ENCODE data around the gene CHID1.

Gene CHID1

DNA sequence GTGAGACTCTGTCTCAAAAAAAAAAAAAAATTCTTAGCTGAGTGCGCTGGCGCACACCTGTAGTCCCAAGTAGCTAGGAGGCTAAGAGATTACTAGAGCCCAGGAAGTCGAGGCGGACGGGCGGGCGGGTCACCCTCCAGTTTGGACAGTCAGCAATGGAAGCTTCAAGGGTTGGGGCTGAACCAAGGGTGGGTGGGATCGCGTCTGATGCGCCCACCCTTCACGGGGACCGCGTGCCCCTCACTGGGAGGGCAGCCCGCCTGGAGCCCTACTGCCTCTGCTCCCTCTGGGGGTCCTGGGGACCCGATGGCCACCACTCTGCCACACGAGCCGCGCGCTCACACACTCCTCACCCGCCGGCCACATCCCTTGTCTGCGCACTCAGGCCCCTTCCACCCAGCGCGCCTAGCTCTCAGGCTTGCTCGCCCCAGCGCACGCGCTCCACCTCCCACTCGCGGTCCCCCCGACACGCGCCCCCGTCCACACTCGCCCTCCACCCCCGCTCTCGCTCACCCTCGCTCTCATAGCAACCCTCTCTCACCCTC is 494 bp downstream of the CHID1 start:
- H3K4me3 ChIP-seq (ENCODE audit: low read depth, low read length): peak overlapping the region; percentile 88

DNA sequence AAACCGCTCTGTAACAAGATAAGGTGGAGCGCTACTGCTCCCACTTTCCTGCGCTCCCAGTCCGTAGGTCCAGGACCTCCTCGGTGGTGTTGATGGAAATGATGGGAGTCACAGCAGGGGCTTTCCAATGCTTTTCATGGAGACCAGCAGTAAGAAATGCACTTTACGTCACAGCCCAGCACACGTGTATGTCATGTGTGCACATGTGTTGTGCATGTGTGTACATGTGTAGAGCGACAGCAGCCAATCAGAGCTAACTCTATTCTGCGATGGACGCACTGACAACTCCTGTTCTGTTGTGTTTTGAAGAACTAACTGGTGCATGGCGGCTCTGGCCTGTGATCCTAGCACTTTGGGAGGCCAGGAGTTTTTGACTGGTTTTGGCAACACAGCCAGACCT is 1.2 kb downstream of the CHID1 start:
- no peak overlapping the region for H3K4me3 ChIP-seq (ENCODE audit: low read depth, low read length)

DNA sequence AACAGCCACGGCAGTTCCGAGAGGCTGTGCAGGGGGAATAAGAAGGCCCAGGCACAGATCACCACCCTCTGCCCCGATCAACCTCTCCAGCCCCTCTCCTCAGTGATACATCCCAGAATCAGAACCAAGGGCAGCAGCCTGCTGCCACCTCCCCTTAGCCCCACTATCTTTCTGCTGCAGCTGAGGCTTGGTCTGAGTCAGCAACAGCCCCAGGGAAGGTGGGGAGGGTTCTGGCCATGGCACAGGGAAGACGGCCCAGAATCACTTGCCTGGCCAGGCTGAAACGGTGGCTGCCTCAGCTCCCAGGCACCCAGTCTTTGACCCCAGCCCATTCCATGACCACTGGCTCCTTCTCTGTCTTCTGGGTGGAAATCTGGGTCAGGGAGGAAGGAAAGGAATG is 2.3 kb downstream of the CHID1 start:
- no peak overlapping the region for H3K4me3 ChIP-seq (ENCODE audit: low read depth, low read length)

DNA sequence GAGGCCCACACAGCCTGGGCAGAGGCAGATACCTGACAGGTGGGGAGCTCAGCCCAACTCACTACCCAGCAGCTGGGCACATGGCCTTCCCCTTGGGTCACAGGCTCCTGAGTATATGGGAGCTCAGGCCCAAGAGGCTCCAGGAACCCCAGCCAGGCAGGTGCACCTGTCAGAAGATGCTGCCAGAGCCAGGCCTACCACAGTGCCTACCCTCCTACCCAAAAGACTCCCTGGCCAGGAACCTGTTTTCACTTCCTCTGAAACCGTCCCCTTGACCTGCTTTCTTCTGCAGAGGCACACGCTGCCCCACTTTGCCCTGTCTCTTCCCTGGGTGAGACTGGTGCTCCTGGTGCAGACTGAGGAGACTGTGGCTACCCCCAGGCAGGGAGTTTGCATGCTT is 2.9 kb downstream of the CHID1 start:
- no peak overlapping the region for H3K4me3 ChIP-seq (ENCODE audit: low read depth, low read length)

DNA sequence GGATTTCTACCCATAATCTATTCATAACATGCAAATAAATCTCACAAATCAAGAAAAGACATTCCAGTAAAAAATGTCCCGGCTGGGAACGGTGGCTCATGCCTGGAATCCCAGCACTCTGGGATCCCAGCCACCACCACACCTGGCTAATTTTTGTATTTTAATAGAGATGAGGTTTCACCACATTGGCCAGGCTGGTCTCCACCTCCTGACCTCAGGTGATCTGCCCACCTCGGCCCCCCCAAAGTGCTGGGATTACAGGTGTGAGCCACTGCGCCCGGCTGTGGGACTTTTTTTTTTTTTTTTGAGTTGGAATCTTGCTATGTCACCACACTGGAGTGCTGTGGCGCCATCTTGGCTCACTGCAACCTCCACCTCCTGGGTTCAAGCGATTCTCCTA is 4.7 kb downstream of the CHID1 start:
- H3K4me3 ChIP-seq (ENCODE audit: low read depth, low read length): no peak overlapping the region

DNA sequence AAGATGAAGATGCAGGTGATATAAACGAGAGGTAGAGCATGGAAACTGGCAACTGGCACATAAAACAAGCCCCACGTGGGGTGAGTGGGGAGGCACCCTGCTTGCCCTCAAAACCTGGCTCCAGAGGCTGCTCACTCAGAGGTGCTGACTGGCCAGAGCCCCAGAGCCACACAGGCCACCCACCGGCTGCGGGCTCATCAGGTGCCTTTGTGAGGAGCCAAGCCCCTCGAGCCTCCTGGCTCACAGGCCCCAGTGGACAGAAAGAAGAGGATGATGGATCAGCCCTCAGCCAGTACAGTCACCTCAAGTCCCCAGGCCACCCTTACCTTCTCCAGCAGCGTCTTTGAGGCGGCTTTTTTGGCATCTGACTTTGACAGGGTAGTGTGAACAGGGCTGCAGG is 6.2 kb downstream of the CHID1 start:
- H3K4me3 ChIP-seq (ENCODE audit: low read depth, low read length): no peak overlapping the region

DNA sequence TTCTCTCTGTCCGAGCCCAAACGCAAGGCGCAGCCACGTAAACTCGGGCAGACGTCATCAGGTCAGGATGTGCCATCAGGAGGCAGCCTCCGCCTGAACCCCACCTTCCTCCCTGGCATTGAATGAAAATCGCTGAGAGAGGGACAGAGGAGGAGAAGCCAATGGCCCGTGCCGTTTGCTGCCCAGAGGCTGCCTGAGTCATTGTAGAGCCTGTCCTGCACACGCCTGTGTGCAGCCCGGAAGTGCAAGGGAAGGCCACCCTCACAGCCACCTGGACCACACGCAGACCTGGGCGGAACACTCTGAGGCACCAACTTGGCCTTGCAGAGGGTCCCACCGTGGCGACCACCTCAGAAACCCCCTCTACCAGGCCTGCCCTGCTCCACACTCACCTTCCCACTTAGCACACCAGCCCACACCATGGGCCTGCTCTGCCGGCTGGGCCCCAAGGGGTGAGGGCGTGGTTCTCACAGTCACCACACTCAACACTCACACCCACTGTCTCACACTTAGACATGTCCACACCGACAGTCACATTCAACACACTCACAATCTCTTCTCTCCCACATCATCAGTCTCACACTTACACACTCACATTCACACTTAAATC is 9.1 kb downstream of the CHID1 start:
- no peak overlapping the region for H3K4me3 ChIP-seq (ENCODE audit: low read depth, low read length)

DNA sequence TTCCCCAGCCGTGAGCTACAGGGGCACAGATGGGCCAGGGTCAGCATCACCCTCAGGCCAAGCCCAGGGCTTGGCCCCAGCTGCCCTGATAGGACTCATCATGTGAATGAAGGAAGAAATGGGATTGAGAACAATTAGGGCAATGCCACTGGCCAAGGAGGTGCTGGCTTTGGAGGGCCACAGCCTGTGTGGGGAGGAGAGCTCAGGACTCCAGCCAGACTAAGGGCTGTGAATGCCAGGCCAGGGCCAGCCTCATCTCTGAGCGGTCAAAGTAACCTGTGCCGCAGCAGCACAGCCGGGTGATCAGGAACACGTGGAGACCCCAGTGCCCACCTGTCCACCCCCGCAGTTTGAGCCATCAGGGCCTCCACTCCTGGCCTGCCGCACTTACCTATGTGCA is 10.1 kb downstream of the CHID1 start:
- H3K4me3 ChIP-seq (ENCODE audit: low read depth, low read length): no peak overlapping the region

DNA sequence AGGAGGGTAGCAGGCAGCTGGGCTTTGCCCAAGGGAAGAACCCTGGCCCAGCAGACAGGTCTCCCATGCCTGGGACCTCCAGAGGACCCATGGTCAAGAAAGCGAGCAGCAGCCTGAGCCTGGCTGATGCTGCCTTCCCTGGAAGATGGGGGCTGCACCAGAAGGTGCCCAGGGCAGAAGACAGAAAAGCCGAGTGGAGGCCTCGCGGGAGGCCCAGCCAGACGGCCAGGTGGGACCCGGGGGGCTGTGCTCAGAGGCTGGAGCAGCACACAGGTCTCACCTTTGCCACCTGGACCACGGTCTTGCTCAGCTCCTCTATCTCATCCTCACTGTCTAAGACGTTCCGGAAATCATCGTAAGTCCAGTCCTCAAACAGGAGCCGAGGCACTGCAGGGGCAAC is 10.9 kb downstream of the CHID1 start:
- H3K4me3 ChIP-seq (ENCODE audit: low read depth, low read length): no peak overlapping the region

DNA sequence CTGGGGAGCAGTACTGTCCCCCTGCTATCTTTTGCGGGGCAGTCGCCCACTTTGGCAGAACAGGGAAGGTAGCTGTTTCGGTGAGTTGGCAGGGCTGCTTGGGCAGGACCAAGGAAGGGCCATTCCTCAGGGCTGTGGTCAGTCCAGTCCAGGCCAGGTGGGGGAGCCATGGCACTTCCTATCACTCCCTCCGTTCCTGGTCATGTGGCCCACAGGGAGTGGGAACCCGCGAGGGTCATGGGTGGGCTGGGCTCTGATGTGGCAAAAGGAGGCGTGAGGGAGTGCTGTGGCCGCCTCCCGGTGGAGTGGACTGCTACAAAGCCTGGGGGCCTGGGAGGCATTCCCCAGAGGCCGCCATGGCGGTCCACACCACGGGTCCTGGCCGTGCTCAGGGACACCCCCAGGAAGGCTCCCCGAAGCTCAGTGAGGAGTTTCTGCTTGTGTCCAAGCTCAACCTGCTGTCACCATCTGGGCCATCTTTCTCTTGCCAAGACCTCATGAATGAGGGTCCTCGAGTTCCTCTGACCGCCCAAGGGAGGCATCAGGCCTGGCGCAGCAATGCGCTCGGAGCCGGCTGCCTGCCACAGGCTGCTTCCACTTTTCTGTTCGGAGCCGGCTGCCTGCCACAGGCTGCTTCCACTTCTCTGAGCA is 11.9 kb downstream of the CHID1 start:
- H3K4me3 ChIP-seq (ENCODE audit: low read depth, low read length): no peak overlapping the region

DNA sequence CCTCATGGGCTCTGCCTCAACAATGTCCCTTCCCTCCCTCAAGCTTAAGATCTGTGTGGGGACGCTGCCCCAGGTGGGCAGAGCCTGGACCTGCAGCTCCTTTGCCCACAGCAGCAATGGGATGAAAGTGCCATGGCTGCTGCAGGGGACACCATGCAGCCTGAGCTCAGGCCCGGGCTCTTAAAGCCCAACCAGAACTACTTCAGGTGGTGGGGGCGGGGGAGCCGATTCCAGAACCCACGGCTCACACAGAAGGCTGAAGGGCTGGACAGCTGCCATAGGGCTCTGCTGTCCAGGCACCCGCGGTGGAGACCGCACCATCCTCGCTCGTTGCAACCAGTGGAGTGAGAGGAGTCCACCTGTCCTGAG is 12.5 kb downstream of the CHID1 start:
- H3K4me3 ChIP-seq (ENCODE audit: low read depth, low read length): no peak overlapping the region

DNA sequence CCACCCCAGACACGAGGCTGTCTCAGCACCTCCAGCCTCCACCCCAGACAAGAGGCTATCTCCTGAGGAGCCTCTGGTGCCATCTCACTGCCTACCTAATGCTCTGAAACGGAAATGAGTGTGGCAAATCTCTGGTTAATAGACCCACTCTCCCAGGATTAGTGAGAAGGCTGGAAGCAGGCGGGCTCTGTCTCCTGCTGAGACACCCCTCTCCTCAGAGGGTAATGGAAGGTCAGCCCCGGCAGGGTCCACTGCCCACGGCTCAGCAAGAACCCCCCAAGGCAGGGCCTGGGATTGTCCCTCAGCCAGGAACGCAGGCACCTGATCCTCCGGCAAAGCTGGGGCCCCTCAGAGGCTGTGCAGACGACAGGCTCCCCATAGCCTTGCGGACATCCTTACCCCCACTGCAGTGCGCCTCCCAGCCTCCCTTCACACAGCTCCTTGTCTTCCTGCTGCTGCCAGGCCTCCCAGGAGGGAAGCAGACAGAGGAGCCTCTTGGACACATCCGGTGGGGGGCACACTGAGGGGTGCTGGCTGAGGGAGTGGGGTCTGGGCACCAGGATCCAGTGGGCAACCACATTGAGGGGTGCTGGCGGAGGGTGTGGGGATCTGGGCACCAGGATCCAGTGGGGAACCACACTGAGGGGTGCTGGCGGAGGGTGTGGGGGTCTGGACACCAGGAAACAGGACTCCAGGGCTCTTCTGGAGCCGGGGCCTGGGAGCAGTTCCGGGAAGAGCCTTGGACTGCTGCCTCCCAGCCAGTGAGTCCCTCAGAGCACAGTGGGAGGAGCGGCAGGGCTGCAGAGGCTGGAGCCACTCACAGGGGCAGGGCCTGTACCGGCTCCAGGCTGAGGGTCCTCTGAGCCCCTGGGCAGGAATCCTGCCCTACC is 13.1 kb downstream of the CHID1 start:
- no peak overlapping the region for H3K4me3 ChIP-seq (ENCODE audit: low read depth, low read length)

DNA sequence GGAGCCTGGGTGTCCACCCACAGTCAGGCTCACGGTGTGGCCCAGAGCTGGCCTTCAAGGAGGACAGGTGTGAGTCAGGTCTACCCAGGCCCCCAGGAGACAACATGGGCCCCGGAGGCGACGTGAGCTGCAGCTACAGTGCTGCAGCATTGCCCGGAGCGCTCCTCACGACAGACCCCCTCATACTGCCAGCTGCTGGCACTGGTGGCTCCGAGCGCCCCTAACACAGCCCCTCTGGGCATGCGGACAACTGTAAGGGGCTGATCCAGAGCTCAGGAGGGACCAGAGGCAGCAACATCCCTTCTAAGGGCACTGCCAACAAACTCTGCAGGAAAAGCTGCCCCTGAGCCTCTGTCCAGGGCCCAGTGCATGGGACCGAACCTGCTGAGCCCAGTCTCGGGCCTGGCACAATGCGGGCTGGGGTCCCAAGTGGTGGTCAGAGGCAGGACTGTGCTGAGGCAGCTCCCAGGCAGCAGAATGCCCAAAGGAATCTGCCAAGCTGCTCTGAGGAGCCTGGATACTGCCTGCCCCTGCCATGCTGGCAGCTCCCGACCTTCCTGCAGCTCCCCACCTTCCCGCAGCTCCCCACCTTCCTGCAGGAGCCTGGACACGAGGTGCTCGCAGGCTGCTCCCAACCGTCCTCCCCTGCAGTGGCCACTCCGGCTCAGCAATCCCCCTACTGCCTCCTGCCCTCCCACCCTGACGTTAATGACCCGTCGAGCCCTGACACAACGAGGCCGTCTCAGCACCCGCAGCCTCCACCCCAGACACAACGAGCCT is 15.1 kb downstream of the CHID1 start:
- H3K4me3 ChIP-seq (ENCODE audit: low read depth, low read length): no peak overlapping the region

DNA sequence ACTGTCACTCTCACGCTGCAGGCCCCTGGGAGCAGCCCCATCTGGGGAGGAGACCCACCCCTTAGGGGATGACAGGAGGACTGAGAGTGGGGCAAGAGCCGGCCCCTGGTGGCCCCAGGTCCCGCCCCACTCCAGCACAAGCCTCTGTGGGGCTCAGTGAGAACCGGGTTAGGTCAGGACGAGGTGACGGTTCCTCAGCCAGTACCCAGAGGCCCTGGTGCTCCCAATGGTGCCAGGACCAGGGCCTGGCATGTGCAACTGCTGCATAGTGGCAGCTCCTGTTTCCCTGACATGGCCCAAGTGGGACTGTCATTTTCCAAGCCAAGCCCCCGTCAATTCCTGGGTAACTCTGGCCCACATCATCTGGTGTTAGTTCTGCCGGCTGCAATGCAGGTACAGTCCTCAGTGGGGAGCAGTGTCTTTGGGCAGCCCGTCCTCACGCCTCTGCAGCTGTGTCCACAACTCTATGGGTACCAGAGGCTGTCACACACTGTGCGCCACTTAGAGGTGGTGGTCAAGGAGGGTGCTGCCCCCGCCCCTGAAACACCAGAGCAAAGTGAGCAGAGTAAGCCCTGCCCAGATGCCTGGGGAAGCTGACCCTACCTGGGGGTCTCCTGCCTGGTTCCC is 15.9 kb downstream of the CHID1 start:
- H3K4me3 ChIP-seq (ENCODE audit: low read depth, low read length): no peak overlapping the region

DNA sequence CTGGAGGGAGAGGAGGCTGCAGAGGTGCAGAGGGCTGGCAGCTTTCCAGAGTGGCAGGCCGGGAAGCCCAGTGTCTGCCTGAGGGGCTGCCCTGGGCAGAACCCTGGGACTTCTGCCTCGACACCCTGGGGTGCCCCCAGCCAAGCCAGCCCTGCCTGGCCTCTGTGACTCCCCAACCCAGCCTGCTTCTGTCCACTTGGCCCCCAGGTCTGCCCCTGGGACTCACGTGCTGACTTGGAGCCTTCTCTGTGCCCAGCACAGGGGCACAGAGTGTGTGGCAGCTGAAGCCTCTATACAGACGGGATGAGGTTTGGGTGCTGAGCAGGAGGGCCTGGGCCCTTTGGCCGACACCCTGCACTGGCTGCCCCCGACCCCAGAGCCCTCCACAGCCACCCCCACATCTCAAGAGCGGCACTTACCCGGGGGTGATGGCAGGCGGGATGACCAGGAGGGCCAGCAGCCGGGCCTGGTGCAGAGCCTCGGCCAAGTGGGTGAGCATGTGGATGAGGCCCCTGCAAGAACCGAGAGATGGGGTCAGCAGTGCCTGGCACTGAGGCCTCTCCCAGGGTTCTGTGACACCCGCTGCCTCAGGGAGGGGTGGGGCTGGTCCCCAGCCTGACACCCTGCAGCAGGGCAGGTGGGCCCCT is 17.5 kb downstream of the CHID1 start:
- H3K4me3 ChIP-seq (ENCODE audit: low read depth, low read length): no peak overlapping the region

DNA sequence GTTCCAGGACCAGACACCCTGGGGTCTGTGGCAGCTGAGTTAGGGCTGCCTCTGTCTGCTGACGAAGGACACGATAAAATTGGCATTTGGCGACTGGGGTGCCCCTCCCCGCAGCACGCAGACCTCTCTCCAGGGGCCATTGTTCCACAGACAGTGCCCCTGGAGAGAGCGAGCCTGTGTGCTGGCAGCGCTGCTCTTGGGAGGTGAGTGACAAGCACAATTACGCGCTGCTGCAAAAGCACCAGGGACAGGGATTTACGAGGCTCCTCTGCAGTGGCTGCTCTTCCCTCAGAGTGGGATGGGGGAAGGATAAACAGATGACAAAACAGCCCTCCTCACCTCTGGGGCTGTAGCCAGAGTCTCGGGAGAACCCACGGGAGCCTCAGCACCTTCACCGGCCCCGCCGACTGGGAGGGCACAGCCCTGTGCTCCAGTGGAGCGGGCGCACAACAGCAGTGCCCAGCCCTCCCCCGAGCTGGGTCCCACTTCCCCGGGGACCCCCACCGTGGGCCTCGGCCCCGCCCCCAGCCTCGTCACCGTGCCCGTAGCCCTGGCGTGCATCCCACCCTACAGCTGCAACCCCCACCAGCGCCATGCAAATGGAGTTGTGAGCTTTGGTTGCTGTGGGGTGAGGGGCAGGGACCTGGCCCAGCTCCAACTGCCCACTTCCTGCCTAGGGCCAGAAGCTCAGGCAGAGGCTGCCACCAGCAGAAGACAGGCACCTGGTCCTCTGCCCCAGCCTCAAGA is 19.6 kb downstream of the CHID1 start:
- H3K4me3 ChIP-seq (ENCODE audit: low read depth, low read length): no peak overlapping the region

DNA sequence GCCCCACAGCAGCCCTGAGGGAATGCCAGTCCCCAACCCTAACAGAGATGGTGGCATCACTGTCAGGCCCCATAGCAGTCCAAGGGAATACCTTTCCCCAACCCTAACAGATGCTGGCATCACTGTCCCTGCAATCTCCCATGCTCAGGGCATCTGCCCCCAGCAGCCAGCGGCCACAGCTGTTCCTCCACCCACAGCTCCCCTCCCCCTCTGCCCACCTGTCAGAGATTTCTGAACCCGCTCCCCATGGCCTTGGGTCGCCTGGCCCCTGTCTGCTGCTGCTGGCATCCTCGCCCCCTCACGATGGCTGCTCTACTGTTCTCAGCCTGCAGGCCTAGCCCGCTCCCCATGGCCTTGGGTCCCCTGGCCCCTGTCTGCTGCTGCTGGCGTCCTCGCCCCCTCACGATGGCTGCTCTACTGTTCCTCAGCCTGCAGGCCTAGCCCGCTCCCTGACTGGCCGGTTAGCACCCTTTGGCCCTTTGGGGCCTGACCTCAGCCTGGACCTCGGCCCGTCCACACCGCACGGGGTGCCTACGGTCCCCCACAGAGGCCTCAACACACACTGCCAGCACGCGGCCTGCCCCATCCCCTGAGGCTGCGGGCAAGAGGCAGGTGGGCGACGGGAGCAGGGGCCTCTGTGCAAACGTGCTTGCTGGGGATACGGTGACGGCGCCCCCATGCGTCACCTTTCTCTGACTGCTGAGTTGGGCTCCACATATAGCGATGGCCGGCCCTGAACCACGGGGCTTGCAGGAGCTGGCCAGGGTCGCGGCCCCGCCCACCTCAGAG is 20.7 kb downstream of the CHID1 start:
- no peak overlapping the region for H3K4me3 ChIP-seq (ENCODE audit: low read depth, low read length)

DNA sequence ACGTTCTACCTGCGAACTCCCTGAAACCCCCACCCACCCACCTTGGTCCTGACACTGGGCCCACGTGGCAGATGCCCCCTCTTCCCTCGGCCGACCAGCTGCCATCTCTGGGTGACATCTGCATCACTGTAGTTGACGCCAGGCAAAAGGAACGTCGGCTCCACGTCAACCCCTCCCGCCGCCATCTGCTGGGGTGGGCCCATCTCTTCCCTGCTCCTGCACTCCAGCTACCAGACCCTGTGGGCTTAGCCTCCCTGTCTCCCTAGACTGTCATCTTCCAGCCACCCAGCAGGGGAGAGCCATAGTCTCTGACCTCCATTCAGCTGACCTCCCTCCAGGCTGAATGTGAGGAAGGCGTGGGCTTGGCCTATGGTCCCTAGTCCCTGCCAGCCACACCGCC is 21.4 kb downstream of the CHID1 start:
- H3K4me3 ChIP-seq (ENCODE audit: low read depth, low read length): no peak overlapping the region

All from iPS-11a (cell line).